GM18951 (cell line): Measurements from ENCODE around the gene BAIAP2L2.
A peak's percentile ranks its signal among the peaks of the same experiment; 100 is the strongest.

Experiments
- POLR2A ChIP-seq: IDR thresholded peaks from 4 replicates; pipeline ENCODE4 v1.6.1; 2011; ENCODE audit warnings: mild to moderate bottlenecking; ENCODE audit not compliant: insufficient read length, insufficient read depth; ENCODE audit errors: extremely low read depth
- in situ Hi-C: fragments of 300-500 bp; cut with MboI; formaldehyde crosslinking; loops from one replicate; pipeline ENCODE4 v1.12.0; 2022; ENCODE audit warnings: low sequenced_read_pairs, mixed read lengths, inconsistent platforms; ENCODE audit not compliant: unreplicated experiment

The BAIAP2L2 gene

DNA sequence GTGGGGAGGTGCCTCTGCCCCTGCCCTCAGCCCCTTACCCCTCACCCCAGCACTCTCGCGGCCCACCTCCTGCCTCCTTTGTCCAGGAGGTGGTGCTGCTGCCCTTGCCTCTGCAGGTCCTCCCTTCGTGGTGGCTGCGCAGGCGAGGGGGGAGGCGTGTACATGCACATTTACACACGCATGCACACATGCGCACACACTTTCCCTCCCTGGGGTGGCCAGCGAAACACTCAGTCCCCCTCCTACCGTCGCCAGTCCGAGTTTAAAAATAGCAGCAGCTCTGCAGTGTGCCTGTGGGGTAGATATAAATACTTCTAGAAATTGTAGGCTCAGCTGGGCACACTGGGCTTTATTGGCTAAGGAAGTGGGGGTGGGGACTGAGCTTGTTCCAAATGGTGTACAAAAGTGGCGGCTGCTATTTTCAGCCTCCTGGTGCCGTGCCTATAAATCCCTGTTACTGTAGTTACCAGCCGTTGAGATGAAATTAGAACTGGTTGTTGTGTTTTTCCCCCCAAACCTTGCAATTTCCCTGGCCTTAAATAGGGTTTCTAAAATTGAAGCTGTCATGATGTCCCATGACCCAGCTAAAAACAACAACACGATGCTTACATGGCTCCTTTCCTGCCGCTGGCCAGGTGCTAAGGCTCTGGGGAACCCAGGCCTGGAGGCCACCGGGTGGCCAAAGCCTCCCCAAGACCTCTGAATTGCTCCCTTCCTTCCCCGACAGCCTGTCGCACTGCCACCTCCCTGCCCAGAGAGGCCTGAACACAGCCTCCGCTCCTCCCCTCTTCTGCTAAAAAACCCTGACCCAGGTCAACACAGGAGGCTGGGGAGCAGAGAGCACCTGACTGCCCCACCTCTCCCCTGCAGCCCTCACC, 40.9 kb downstream of the BAIAP2L2 start:
- in situ Hi-C loops = no loop called here
- no peak for TF ChIP-seq POLR2A

DNA sequence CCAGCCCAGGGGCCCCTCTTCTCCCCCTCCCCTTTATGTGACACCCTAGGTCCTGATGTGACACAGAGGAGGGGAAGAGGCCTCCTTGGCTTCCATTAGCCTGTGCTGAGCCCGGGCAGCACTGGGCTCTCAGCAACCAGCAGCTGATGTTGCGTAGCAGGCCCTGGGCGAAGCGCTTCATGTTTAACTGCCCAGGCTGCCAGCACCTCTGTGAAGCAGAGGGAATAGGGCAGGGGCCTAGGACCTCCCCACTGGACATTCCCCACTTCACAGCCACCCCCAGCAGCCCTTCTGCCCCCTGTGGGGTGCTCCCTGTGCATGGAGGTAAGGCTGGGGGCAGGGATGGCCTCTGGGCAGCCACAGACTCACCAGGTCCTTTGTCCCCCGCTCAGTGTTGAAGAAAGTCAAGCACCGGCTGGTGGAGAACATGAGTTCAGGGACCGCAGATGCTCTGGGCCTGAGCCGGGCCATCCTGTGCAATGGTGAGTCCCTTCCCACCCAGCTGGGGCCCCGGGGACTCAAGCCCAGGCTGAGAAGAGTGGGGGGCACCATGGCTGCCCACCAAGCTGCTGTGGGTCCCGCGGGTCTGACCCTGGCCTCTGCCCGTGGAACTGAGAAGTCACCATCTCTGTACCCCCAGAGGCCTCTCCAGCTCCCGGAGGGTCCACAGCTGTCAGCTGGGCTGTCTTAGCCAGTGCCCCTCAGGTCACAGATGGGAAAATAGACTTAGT, 41.7 kb downstream of the BAIAP2L2 start:
- in situ Hi-C loops = no loop called here
- no peak for TF ChIP-seq POLR2A

DNA sequence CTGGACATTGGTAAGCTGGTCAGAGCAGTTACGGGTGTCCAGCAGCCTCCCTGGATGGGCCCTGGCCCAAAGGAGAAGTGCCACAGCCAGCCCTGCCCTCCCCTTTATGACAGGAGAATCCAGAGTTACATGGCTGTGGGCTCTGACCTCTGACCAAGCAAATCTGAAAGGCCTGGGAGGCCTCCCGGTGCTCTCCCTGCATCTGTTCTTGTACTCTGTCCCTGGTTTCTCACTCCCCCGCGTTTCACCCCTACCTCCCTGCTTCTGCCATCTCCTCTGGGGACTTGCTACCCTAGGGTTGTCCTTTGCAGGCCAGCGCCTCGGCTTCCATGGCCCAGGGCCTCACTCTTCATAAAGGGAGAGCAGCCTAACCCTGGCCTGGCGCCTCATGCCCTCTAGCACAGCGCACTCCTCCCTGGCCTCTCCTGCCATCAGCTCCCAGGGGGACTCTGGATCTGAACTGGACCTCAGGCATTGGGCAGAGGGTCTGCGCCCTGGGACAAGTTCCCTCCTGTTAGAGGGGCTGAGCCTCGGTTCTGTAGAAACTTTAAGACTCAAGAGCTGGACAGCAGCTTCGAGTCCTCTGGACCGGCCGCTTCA, 42.6 kb downstream of the BAIAP2L2 start:
- in situ Hi-C loops = no loop called here
- TF ChIP-seq POLR2A = no peak

DNA sequence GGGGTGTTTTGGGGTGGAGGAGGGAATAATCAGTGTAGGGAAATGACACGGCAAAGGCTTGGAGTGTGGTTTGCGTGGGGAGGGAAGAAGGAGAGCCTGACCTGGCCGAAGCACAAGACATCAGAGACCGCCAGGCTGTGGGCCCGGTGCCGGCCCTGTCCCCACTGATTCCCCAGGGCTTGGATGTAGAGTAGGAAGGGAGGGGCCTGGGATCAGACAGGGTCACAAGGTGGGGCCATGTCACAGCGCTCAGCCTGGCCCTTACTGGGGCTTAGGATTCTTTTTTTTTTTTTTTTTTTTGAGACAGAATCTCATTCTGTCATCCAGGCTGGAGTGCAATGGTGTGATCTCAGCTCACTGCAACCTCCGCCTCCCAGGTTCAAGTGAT, 43.5 kb downstream of the BAIAP2L2 start:
- no peak for TF ChIP-seq POLR2A
- in situ Hi-C loops = no loop called here

DNA sequence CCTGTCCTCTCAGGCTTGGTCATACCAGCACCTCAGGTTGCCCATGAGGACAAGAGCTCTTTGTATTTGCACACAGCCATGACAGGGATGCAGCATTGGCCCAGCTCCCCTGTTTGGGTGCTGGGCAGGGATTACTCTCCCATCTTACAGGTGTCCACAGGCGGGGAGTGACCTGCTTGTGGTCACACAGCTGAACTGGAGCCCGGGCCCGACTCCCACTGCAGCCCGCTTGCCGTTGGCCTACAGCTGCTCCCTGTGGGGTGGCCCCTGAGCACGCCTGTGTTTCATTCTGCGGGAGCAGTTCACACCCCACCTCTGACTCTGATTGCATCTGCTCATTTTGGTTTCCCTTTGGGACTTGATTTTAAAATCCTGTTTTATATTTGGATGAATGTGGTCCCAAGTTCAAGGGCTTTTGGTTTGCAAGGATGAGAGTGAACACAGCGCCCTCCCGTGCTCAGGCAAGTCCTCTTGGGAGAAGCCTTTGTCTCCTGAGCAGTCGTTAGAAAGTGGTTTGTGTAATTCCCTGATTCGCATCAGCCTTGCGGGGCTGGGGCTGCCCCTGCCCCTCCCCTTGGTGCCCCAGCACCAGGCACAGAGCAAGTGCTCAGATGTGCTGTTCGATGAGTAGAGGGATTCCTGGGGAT, 44.0 kb downstream of the BAIAP2L2 start:
- in situ Hi-C loops = no loop called here
- TF ChIP-seq POLR2A = no peak

DNA sequence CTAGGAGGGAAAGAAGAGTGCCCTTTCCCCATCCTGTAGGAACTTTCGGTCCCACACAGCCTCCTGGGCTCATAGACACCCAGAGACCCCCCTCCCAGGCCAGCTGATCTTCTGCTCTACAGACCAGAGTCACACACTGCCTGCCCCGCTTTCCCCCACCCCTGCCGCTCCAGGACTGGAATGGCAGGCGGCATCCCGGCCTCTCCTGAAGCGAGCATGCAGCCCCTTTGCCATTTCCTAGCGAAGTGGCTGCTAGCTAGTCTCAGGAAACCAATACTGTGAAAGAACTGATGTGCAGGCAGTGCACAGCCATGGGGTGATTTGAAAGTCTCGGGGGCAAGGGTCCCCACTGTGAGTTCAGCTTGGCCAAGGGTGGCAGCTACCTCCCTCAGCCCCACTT, 44.9 kb downstream of the BAIAP2L2 start:
- TF ChIP-seq POLR2A = no peak
- in situ Hi-C loops = no loop called here

DNA sequence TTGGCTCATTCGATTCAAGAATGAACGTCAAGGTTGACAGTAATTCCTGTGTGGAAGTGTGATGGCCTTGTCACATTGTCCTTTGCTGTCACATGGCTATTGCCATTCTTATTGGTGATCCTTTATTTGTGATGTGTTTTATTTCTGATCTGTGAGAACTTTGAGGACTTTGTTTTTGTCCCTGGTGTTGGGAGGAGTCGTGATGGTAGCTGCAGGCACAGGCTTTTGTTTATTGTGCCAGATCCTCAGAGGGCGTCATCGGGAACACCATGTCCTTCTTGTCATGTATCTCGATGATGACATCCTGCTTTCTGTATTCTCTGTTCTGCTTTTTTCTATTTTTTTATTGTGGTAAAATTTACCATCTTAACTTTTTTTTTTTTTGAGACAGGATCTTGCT, 47.7 kb downstream of the BAIAP2L2 start:
- in situ Hi-C loops = no loop called here
- TF ChIP-seq POLR2A = no peak

DNA sequence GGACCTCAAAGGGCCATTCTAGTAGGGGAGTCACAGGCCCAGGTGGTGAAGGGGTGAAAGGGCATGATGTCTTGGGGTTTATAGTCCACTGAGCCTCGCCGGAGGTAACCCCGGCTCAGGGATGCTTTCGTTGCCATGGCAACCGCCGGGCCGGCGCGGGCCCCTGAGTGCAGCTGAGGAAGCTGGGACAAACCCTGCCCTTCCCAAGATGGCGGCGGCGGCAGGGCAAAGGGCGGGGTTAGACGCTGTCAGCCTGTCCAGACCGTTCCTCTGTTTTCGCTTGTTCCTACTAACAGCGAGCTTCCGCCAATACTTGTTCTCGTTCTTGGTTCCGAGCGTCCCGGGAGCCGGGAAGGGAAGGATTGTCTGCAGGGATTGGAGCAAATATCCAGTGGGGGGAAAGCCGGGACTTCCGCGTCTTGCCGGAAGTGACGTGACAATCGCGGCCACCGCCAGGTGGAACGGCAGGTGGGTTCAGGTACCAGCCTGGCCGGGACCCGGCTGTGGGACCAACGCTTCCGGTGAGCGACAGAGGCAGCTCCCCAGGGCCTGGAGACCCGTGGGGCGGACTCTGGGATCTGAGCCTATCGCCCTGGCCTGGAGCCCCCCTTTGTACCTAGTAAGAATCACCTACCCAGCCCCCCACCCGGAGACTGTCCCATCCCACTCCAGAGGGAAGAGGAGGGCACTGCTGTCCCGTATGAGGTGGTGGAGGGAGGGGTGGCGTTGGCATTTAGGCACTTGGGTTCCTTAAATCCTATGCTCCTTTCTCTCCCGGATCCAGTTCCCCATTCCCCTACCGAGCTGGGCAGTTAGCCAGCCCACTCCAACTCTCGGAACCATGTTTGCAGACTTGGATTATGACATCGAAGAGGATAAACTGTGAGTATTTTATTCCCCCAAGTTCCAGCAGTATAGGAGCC, 53.3 kb downstream of the BAIAP2L2 start, which contains the start of gene PICK1:
TSS of gene PICK1 (plus strand) at position 436 of the 923 bp plus-strand sequence. CDS start at position 842, 406 bp downstream.
- in situ Hi-C loops = no loop called here
- peak; percentile 53 for TF ChIP-seq POLR2A

DNA sequence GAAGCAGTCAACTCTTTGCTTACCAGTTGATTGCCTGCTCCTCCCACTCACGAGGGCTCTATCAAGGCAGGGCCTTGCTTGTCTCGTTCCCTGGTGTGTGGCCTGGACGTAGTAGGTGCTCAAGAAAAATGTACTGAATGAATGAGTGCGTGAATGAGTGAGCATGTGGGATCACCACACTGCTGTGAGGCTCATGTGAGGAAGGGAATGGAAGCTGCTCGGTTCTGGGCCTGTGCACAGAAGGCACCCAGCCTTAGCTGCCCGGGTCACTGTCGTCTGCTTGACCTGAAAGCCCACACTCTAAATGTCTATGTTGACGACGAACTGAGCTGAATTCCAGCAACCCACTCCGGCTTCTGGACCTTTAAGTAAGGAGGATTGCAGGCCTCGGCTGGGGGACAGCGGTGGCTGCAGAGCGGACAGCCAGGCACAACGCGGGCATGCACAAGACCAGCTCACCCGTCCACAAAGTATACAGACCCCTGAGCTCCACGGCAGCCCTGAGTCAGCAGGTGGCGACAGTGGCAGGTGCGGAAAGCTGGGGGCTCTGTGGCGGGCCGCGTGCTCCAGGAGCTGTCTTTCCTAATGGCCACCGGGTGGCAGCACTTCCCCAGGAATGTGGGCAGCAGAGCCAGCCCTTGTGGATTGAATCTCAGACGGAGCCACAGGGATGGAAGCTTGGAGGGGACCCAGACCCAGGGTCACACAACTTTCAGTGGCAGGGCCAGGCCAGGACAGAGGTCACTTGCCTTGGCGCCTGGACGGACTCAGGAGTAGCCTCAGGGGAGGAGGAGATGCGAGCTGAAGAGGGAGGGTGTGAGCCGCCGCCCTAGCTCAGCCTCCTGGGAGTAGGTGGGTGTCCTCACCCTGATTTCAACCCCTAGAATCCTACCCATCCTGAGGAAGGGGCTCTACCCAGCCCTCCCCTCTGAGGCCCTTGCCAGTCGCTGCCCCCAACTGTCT, 58.3 kb downstream of the BAIAP2L2 start:
- in situ Hi-C loops = no loop called here
- TF ChIP-seq POLR2A = no peak

DNA sequence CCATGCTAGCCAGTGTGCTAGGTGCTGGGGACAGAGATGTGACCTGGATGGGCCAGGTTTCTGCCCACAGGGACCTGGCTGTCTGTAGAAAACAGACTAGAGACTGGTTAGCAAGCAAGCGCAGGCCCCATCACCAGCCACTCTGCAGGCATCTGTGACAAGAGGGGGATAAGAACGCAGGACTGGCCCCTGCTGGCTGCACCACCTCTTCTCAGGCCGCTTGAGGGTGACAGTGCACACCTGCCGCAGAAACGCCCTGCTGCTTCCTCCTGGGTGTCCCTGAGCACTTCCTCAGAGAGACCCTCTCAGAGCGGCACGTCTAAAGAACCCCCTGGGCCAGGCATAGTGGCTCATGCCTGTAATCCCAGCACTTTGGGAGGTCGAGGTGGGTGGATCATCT, 59.2 kb downstream of the BAIAP2L2 start:
- in situ Hi-C loops = no loop called here

DNA sequence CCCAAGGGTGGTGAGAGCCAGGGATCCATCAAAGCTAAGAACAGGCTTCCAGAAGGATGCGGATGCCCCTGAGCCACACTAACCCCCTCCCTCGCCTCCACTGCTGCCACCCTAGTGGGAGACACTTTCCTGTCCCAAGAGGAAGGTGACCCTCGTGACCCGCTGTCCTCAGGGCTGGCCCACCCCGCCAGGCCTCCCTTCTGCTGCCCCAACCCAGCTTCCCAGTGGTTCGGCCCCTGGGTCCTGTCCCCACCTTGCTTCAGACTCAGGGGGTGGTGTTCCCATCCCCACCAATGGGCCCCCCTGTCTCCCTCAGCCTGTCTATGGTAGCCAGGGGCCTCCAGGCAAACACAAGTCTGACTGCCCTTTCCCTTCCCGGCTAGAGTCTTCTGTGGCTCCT, 59.8 kb downstream of the BAIAP2L2 start:
- in situ Hi-C loops = no loop called here
- TF ChIP-seq POLR2A = no peak

More for the DNA sequence above, 59.2 kb downstream of the BAIAP2L2 start:
- no peak for TF ChIP-seq POLR2A
